Prostate gland (tissue), 2 donors: Measurements from ENCODE around the gene SNCB. TPM values are rescaled to one million over a fixed set of nuclear protein-coding genes. Genes with fewer than 3 reads are reported as not detected.

Experiments used
- DNase-seq: peaks from one replicate; pipeline ENCODE4 v3.0.0-alpha.2; 2019; ENCODE audit warnings: low spot score
- H3K27ac ChIP-seq, 2 donors: fragments of 200-600 bp; sonication (generic); 2 replicates each; pipeline ENCODE4 v1.5.1; 2017 to 2019
- H3K27me3 ChIP-seq: fragments of 200-600 bp; sonication (generic); replicated peaks from 2 replicates; pipeline ENCODE4 v1.5.1; 2019; ENCODE audit not compliant: insufficient read depth
- H3K36me3 ChIP-seq, 2 donors: fragments of 200-600 bp; sonication (generic); 1 replicate in 1 of 2; 2 replicates in 1 of 2; pipeline versions ENCODE4 v1.5.1 to v1.8.1; 2017 to 2019
- H3K4me1 ChIP-seq: fragments of 200-600 bp; sonication (generic); replicated peaks from 2 replicates; pipeline ENCODE4 v1.5.1; 2019
- H3K4me3 ChIP-seq, 2 donors: fragments of 200-600 bp; sonication (generic); 2 replicates each; pipeline ENCODE4 v1.5.1; 2017 to 2019
- H3K9me3 ChIP-seq: fragments of 200-600 bp; sonication (generic); 2 replicates; pipeline ENCODE4 v1.5.1; 2017
- CTCF ChIP-seq, 4 experiments: fragments of 200-600 bp in 2 of 4; fragments of 450-650 bp in 2 of 4; sonication (generic) in 2 of 4; IDR thresholded peaks; 1 replicate in 3 of 4; 2 replicates in 1 of 4; pipeline ENCODE4 v1.5.1; 2016 to 2019; ENCODE audit warnings: antibody characterized with exemption in 4 of 4, mild to moderate bottlenecking in 2 of 4, moderate library complexity in 2 of 4
- POLR2A ChIP-seq: fragments of 450-650 bp; IDR thresholded peaks from one replicate; pipeline ENCODE4 v1.6.1; 2016; ENCODE audit warnings: antibody characterized with exemption, mild to moderate bottlenecking
- POLR2AphosphoS5 ChIP-seq: sonication (generic); formaldehyde crosslinking; IDR thresholded peaks from one replicate; pipeline ENCODE4 v1.6.1; 2017; ENCODE audit warnings: antibody characterized with exemption
- WGBS: methylation state at CpG from one replicate; pipeline ENCODE4 v1.1.5; 2018; 5-methylcytosine and 5-hydroxymethylcytosine counted together
- intact Hi-C: fragments of 100-400 bp; cut with DNase I; formaldehyde crosslinking; loops from one replicate; pipeline ENCODE4 v1.14.2; 2022
- total RNA-seq, 2 donors: library from RNA; depleted of rRNA; stranded (reverse); fragments of >200 nt; gene quantifications; one replicate each; pipeline ENCODE4 v1.1.0, GENCODE V29; 2016

The SNCB gene
- total RNA-seq, 2 donors from 2014 or later: not detected

GRCh38 chr5:176632745-176633144 is 2.4 kb upstream of the SNCB start:
- Histone ChIP-seq H3K27me3 (peaks cover 17% of the 10 kb centered on the region), H3K36me3 (no peaks in the 10 kb centered on the region), H3K9me3 (no peaks in the 10 kb centered on the region), H3K4me3 (no peak overlapping the region), H3K4me1 (no peaks in the 10 kb centered on the region), H3K27ac (no peak overlapping the region)
- WGBS: 83% methylated on average over 2 of the region's 2 CpGs
- no peak for DNase-seq
- intact Hi-C loops: no loop called here
- TF ChIP-seq POLR2A: no peak
- no peak for TF ChIP-seq CTCF (IDR thresholded peaks at IDR 0.05)
- no peak for TF ChIP-seq POLR2AphosphoS5

DNA sequence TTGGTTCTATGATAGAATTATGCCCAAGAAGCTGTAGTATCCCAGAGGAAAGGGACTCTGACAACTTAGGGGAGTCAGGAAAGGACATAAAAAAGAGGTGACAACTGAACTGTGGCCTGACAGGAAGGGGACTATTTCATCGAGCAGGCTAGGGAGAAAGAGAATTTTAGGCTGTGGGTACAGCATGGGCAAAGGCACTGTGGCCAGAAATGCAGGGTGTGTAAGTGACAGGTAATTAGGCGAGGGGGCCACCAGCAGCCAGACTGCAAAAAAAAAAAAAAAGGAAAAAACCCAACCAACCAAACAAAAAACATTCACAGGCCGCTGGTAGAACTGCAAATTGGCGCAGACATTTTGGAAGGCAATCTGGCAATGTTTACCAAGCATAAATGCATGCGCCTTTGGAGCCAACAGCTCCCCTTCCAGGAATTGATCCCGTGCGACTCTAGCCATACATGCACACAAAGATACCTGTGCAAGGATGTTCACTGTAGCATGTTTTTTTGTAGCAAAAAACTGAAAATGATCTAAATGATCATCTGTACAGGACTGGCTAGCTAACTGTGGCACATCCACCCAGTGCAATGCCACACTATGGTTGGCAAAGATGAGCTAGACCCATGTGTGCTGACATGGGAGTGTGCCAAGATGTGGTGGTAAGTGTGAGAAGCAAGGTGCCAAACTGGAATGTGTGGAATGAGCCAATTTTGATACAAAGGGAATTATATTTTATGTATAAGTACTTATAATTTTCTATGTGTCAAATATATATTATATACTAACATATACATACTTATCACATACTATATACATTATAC is 1.3 kb upstream of the SNCB start:
- peaks cover 24% of the 10 kb centered on the region for H3K27me3 ChIP-seq
- no peak overlapping the region for H3K4me3 ChIP-seq
- H3K9me3 ChIP-seq: no peaks in the 10 kb centered on the region
- no peaks in the 10 kb centered on the region for H3K4me1 ChIP-seq
- H3K36me3 ChIP-seq: no peaks in the 10 kb centered on the region
- no peak for DNase-seq
- H3K27ac ChIP-seq: no peak overlapping the region
- no peak for TF ChIP-seq CTCF (IDR thresholded peaks at IDR 0.05)
- no peak for TF ChIP-seq POLR2A
- TF ChIP-seq POLR2AphosphoS5: no peak
- 62% methylated on average over 7 of the region's 7 CpGs for WGBS
- intact Hi-C loops: no loop called here

DNA sequence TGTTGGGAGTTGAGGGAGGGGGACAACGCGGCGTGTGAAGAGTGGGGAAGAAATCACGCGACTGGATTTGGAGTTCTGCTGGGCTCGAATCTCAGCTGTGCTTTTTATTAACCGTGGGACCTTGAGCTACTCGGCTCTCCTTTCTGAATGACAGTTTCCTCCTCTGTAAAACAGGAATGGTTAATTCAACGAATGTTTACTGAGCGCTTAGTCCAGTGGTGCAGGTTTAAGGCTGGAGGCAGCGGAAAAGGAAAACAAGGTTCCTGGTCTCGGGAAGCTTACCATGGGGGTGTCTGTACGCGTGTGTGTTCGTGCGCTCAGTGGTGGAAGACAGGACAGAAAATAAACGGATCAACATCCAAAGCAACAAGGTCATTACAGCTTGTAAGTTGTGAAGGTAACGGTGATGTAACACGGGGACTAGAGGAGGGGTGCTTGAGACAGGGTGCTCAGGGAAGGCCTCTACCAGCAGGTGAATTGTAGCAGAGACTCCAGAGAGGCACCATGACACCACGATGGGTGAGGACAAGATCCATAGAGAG is 418 bp upstream of the SNCB start:
- intact Hi-C loops: no loop called here
- H3K36me3 ChIP-seq: no peaks in the 10 kb centered on the region
- H3K27me3 ChIP-seq: peaks cover 24% of the 10 kb centered on the region
- TF ChIP-seq POLR2AphosphoS5: no peak
- no peaks in the 10 kb centered on the region for H3K9me3 ChIP-seq
- peak overlapping the region; percentile 1 to 23 for H3K4me3 ChIP-seq
- DNase-seq: no peak
- H3K27ac ChIP-seq: no peak overlapping the region
- 6% methylated on average over 20 of the region's 20 CpGs for WGBS
- H3K4me1 ChIP-seq: no peaks in the 10 kb centered on the region

DNA sequence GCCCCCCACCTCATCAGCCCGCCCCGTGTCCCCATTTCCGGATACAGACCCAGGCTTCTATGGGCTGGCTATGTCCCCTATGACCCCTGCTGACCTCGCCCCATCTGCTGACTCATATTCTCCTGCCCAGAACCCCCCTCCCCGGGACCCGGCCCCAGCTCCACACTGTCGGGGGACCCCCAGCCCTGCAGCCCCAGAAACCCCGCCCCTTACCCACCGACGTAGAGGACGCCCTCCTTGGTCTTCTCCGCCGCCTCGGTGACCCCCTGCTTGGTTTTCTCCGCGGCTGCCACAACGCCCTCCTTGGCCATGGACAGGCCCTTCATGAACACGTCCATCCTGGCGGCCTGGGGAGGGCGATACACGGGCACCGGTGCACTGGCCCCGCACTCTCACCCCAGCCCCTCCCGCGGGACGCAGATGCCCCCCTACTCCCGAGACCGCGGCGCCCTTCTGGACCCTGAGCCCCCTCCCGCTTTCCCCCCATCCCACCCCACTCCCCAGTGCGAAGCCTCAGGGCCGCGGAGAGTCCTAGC is 949 bp downstream of the SNCB start:
- intact Hi-C loops: no loop called here
- no peaks in the 10 kb centered on the region for H3K36me3 ChIP-seq
- H3K27ac ChIP-seq: no peak overlapping the region
- H3K27me3 ChIP-seq: peaks cover 24% of the 10 kb centered on the region
- 5% methylated on average over 31 of the region's 34 CpGs for WGBS
- no peaks in the 10 kb centered on the region for H3K9me3 ChIP-seq
- no peak for TF ChIP-seq POLR2A
- TF ChIP-seq POLR2AphosphoS5: no peak
- TF ChIP-seq CTCF (IDR thresholded peaks at IDR 0.05): no peak
- no peaks in the 10 kb centered on the region for H3K4me1 ChIP-seq
- DNase-seq: no peak
- no peak overlapping the region for H3K4me3 ChIP-seq

DNA sequence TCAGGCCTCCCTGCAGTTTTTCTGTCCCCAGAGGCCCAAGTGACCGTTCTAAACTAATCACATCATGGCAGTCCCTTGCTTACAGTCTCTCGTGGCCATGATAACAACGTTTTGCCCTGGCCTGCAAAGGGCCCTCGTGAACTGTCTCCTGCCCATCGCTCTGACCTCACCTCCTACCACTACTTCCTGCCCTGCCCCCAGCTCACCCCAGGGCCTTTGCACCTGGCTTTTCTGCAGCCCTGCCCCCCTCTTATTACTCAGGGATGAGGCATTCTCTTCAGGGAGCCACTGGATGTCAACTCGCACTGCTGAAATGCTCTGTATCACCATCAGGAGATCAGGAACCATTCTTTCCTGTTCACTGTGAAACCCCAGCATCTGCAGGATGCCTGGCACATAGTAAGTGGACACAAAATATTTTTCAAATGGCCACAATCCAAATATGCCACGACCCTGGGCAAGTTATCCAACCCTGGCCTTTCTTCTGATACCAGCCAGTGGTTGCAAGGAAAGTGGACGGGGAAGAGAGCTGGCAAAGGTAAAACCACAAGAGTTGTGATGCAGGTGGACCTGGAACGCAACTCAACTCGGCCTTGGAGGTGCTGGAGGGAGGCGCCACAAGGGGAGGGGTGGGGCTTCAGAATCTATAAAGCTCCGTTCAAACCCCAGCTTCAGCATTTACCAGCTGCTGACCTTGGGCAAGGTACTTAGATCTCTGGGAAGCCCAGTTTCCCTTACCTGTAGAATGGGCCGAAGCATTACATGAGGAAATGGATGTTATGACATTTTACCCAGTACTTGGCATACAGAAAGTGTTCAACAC is 1.7 kb downstream of the SNCB start:
- DNase-seq: no peak
- Histone ChIP-seq H3K27ac (no peak overlapping the region), H3K27me3 (peaks cover 24% of the 10 kb centered on the region), H3K36me3 (no peaks in the 10 kb centered on the region), H3K9me3 (no peaks in the 10 kb centered on the region), H3K4me1 (no peaks in the 10 kb centered on the region), H3K4me3 (no peak overlapping the region)
- intact Hi-C loops: no loop called here
- TF ChIP-seq POLR2A: no peak
- no peak for TF ChIP-seq CTCF (IDR thresholded peaks at IDR 0.05)
- TF ChIP-seq POLR2AphosphoS5: no peak
- WGBS: 59% methylated on average over 13 of the region's 13 CpGs
